HEK293 (cell line): Measurements from ENCODE around the gene CCDC28B.
A peak's percentile ranks its signal among the peaks of the same experiment; 100 is the strongest.

Experiments
- CTCF ChIA-PET: fragments of 350-600 bp; formaldehyde crosslinking; extraction: SDS; loops from one replicate; lab custom pipeline; 2021; ENCODE audit warnings: antibody characterized with exemption; lab: Yijun Ruan, JAX
- POLR2A ChIA-PET: fragments of 300-600 bp; formaldehyde crosslinking; extraction: SDS; loops from one replicate; lab custom pipeline; 2020; ENCODE audit warnings: antibody characterized with exemption, inconsistent platforms; lab: Yijun Ruan, JAX
- H3K27ac ChIP-seq: fragments of 200-500 bp; sonication (Bioruptor generic); 2 replicates; pipeline ENCODE4 v1.5.1; 2014; ENCODE audit warnings: low read depth, low read length, control low read depth, inconsistent platforms; ENCODE audit errors: extremely low read depth
- H3K36me3 ChIP-seq, 2 experiments: fragments of 200-500 bp in 1 of 2; sonication (Bioruptor generic) in 1 of 2; 1 replicate in 1 of 2; 2 replicates in 1 of 2; pipeline ENCODE4 v1.5.1; 2014 to 2017; ENCODE audit warnings: inconsistent platforms in 2 of 2, low read length in 2 of 2; ENCODE audit not compliant: control insufficient read depth in 2 of 2, insufficient read depth in 1 of 2
- H3K4me1 ChIP-seq: fragments of 200-500 bp; sonication (Bioruptor generic); 2 replicates; pipeline ENCODE4 v1.5.1; 2014; ENCODE audit warnings: mild to moderate bottlenecking, low read length, inconsistent platforms; ENCODE audit not compliant: control insufficient read depth, insufficient read depth
- H3K4me3 ChIP-seq: 2 replicates; pipeline ENCODE4 v1.5.1; 2011; ENCODE audit warnings: low read depth, mild to moderate bottlenecking, control low read depth, low read length, moderate library complexity
- H3K9me3 ChIP-seq: fragments of 200-500 bp; sonication (Bioruptor generic); 2 replicates; pipeline ENCODE4 v1.5.1; 2014; ENCODE audit warnings: low read depth, low read length, inconsistent platforms; ENCODE audit not compliant: control insufficient read depth, insufficient read depth
- AEBP2 ChIP-seq: fragments of 450-650 bp; formaldehyde crosslinking; IDR thresholded peaks from 2 replicates; pipeline ENCODE4 v1.5.1; 2016; ENCODE audit warnings: missing biosample characterization, missing genetic modification characterization, borderline replicate concordance
- GLI2 ChIP-seq: fragments of 450-650 bp; formaldehyde crosslinking; IDR thresholded peaks from 2 replicates; pipeline ENCODE4; 2017; ENCODE audit warnings: missing biosample characterization, missing genetic modification characterization, low read depth, borderline replicate concordance
- PRDM2 ChIP-seq: fragments of 450-650 bp; formaldehyde crosslinking; IDR thresholded peaks from 2 replicates; pipeline ENCODE4 v1.5.1; 2016; ENCODE audit warnings: missing biosample characterization, missing genetic modification characterization, borderline replicate concordance
- SCRT2 ChIP-seq: fragments of 450-650 bp; formaldehyde crosslinking; IDR thresholded peaks from 2 replicates; pipeline ENCODE4 v1.5.1; 2016; ENCODE audit warnings: missing biosample characterization, missing genetic modification characterization
- SP2 ChIP-seq: fragments of 450-650 bp; formaldehyde crosslinking; IDR thresholded peaks from 2 replicates; pipeline ENCODE4 v1.5.1; 2016; ENCODE audit warnings: missing biosample characterization, missing genetic modification characterization
- ZBTB17 ChIP-seq: fragments of 450-650 bp; formaldehyde crosslinking; IDR thresholded peaks from 2 replicates; pipeline ENCODE4 v1.5.1; 2016; ENCODE audit warnings: missing biosample characterization, missing genetic modification characterization
- ZNF311 ChIP-seq: fragments of 450-650 bp; formaldehyde crosslinking; IDR thresholded peaks from 2 replicates; pipeline ENCODE4 v1.5.1; 2017; ENCODE audit warnings: missing biosample characterization, missing genetic modification characterization, borderline replicate concordance
- ZNF341 ChIP-seq: fragments of 450-650 bp; formaldehyde crosslinking; IDR thresholded peaks from 2 replicates; pipeline ENCODE4; 2016; ENCODE audit warnings: low read depth, missing biosample characterization, missing genetic modification characterization
- ZNF350 ChIP-seq: fragments of 450-650 bp; formaldehyde crosslinking; IDR thresholded peaks from 2 replicates; pipeline ENCODE4 v1.5.0; 2017; ENCODE audit warnings: missing biosample characterization, mild to moderate bottlenecking, missing genetic modification characterization
- ZNF398 ChIP-seq: fragments of 450-650 bp; formaldehyde crosslinking; IDR thresholded peaks from 2 replicates; pipeline ENCODE4 v1.5.1; 2017; ENCODE audit warnings: missing biosample characterization, missing genetic modification characterization
- ZNF571 ChIP-seq: fragments of 450-650 bp; formaldehyde crosslinking; IDR thresholded peaks from 2 replicates; pipeline ENCODE4 v1.5.0; 2017; ENCODE audit warnings: missing biosample characterization, missing genetic modification characterization
- ZNF704 ChIP-seq: fragments of 450-650 bp; formaldehyde crosslinking; IDR thresholded peaks from 2 replicates; pipeline ENCODE4 v1.5.1; 2016; ENCODE audit warnings: missing biosample characterization, missing genetic modification characterization
- TF ChIP-seq, protein P1 (sequence below): fragments of 450-650 bp; formaldehyde crosslinking; IDR thresholded peaks from 2 replicates; pipeline ENCODE4 v1.5.1; 2016; ENCODE audit warnings: missing biosample characterization, missing genetic modification characterization
- TF ChIP-seq, protein P2 (sequence below): fragments of 450-650 bp; formaldehyde crosslinking; IDR thresholded peaks from 2 replicates; pipeline ENCODE4 v1.5.1; 2016; ENCODE audit warnings: missing biosample characterization, missing genetic modification characterization
- TF ChIP-seq, protein P3 (sequence below): fragments of 450-650 bp; formaldehyde crosslinking; IDR thresholded peaks from 2 replicates; pipeline ENCODE4 v1.5.1; 2017; ENCODE audit warnings: missing biosample characterization, missing genetic modification characterization

The CCDC28B gene

GRCh38 chr1:32247983-32248889, 47.8 kb downstream of the CCDC28B start (continued):
- TF ChIP-seq, protein P1, sequence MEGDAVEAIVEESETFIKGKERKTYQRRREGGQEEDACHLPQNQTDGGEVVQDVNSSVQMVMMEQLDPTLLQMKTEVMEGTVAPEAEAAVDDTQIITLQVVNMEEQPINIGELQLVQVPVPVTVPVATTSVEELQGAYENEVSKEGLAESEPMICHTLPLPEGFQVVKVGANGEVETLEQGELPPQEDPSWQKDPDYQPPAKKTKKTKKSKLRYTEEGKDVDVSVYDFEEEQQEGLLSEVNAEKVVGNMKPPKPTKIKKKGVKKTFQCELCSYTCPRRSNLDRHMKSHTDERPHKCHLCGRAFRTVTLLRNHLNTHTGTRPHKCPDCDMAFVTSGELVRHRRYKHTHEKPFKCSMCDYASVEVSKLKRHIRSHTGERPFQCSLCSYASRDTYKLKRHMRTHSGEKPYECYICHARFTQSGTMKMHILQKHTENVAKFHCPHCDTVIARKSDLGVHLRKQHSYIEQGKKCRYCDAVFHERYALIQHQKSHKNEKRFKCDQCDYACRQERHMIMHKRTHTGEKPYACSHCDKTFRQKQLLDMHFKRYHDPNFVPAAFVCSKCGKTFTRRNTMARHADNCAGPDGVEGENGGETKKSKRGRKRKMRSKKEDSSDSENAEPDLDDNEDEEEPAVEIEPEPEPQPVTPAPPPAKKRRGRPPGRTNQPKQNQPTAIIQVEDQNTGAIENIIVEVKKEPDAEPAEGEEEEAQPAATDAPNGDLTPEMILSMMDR, result peak; percentile 97
- TF ChIP-seq SP2 (tag by site-specific recombination), result peak; percentile 44
- TF ChIP-seq, protein P2, sequence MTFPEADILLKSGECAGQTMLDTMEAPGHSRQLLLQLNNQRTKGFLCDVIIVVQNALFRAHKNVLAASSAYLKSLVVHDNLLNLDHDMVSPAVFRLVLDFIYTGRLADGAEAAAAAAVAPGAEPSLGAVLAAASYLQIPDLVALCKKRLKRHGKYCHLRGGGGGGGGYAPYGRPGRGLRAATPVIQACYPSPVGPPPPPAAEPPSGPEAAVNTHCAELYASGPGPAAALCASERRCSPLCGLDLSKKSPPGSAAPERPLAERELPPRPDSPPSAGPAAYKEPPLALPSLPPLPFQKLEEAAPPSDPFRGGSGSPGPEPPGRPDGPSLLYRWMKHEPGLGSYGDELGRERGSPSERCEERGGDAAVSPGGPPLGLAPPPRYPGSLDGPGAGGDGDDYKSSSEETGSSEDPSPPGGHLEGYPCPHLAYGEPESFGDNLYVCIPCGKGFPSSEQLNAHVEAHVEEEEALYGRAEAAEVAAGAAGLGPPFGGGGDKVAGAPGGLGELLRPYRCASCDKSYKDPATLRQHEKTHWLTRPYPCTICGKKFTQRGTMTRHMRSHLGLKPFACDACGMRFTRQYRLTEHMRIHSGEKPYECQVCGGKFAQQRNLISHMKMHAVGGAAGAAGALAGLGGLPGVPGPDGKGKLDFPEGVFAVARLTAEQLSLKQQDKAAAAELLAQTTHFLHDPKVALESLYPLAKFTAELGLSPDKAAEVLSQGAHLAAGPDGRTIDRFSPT (tag by site-specific recombination), result peak; percentile 24; the same call in 1 of the 2 replicates
- TF ChIP-seq GLI2 (tag by site-specific recombination), result no peak
- TF ChIP-seq, all 188 proteins: peak for 37

DNA sequence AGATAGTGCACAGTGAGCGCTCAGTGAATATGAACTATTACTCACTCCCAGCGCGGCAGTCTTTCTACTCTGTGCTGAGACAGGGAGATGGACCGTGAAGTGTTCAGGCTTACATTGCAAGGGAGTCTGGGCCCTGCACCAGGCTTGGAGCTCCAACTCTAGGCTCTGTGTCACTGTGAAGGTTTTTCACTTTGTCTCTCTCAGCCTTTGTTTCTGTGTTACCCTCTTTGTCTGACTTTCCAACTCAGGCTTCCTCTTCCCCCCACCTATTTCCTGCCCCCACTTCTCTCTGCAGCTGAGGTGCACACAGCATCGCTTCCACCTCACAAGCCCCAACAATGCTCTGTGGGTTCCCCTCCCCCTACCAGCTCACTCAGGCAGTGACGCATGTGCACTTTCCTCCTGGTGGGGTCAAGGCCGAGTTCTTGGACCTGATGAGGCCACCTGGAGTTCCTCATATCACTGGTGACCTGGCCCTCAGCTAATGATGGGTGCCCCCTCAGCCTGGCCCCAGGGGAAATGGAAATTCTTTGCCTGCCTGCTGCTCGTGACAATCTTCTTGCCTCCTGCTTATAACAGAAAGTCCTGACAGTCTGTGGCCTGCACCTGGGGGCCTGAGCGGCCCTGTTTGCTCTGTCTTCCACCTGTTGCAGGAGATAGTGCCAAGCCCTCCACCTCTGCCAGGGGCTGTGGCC, 49.6 kb downstream of the CCDC28B start:
- H3K4me3 ChIP-seq, result no peak overlapping the region
- H3K9me3 ChIP-seq, result no peaks in the 10 kb centered on the region
- H3K4me1 ChIP-seq, result no peaks in the 10 kb centered on the region
- POLR2A ChIA-PET, result interaction anchor here (0.5 to 1.5 kb wide), 2 partner anchors 23 to 42 kb away, joined by 3 to 5 read pairs; partner anchors contain the start of gene HDAC1
- H3K36me3 ChIP-seq, result no peaks in the 10 kb centered on the region
- CTCF ChIA-PET, result interaction anchor here (0.6 to 4.0 kb wide), 8 partner anchors 11 to 1032 kb away, joined by 3 to 33 read pairs (median 4); no protein-coding TSS in a partner anchor
- H3K27ac ChIP-seq, result no peak overlapping the region
- TF ChIP-seq SCRT2 (tag by site-specific recombination), result peak; percentile 92
- TF ChIP-seq, protein P3, sequence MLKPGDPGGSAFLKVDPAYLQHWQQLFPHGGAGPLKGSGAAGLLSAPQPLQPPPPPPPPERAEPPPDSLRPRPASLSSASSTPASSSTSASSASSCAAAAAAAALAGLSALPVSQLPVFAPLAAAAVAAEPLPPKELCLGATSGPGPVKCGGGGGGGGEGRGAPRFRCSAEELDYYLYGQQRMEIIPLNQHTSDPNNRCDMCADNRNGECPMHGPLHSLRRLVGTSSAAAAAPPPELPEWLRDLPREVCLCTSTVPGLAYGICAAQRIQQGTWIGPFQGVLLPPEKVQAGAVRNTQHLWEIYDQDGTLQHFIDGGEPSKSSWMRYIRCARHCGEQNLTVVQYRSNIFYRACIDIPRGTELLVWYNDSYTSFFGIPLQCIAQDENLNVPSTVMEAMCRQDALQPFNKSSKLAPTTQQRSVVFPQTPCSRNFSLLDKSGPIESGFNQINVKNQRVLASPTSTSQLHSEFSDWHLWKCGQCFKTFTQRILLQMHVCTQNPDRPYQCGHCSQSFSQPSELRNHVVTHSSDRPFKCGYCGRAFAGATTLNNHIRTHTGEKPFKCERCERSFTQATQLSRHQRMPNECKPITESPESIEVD (tag by site-specific recombination), result no peak
- peak; percentile 42 for TF ChIP-seq ZNF398 (tag by site-specific recombination)
- TF ChIP-seq ZNF350 (tag by site-specific recombination), result no peak
- no peak for TF ChIP-seq PRDM2
- TF ChIP-seq ZNF571 (tag by site-specific recombination), result no peak
- no peak for TF ChIP-seq ZBTB17 (tag by site-specific recombination)
- TF ChIP-seq AEBP2 (tag by site-specific recombination), result no peak
- TF ChIP-seq ZNF704 (tag by site-specific recombination), result no peak
- TF ChIP-seq ZNF311 (tag by site-specific recombination), result no peak
- TF ChIP-seq ZNF341 (tag by site-specific recombination), result no peak
